ENCODE data around the gene HKDC1. TPM values are rescaled to one million over a fixed set of nuclear protein-coding genes. Genes with fewer than 3 reads are reported as not detected.

Gene HKDC1
- total RNA-seq, 1 donor from 2014 or later, result not detected

GRCh38 chr10:69179743-69180524 is 40.2 kb upstream of the HKDC1 start, which contains the start of gene SUPV3L1:
SUPV3L1 (plus strand) TSS chr10:69180234; CDS start chr10:69180292, 58 bp downstream.
- H3K27me3 ChIP-seq, result no peaks in the 10 kb centered on the region
- intact Hi-C loops (cut with DNase I), result loop anchor here (1.0 to 10.0 kb wide), 6 partner anchors 57 to 775 kb away; partner anchors contain the start of genes KIFBP, RUFY2 and SLC25A16
- DNase-seq (ENCODE audit: low spot score in 2 of 2), result peak; percentile 80 to 96
- peaks cover 0 to 3% of the 10 kb centered on the region in 2 donors for H3K36me3 ChIP-seq
- peaks cover 4 to 17% of the 10 kb centered on the region in 2 donors for H3K4me1 ChIP-seq
- peak within 1 kb of the TSS; percentile 89 to 90 for H3K27ac ChIP-seq
- H3K9me3 ChIP-seq, result no peaks in the 10 kb centered on the region
- no peak for TF ChIP-seq CTCF (IDR thresholded peaks at IDR 0.05)
- H3K4me3 ChIP-seq, result peak within 1 kb of the TSS; percentile 81 to 95

- no peaks in the 10 kb centered on the region for H3K9me3 ChIP-seq
- DNase-seq (ENCODE audit: low spot score in 2 of 2), result no peak
- peak overlapping the region; percentile 81 to 95 for H3K4me3 ChIP-seq
- H3K36me3 ChIP-seq, result peaks cover 0 to 3% of the 10 kb centered on the region in 2 donors
- peak overlapping the region; percentile 89 to 90 for H3K27ac ChIP-seq
- TF ChIP-seq CTCF (IDR thresholded peaks at IDR 0.05), result no peak
- intact Hi-C loops (cut with DNase I), result loop anchor here (2.0 to 10.0 kb wide), 4 partner anchors 183 to 776 kb away; partner anchors contain the start of genes RUFY2 and SLC25A16
- peaks cover 4 to 17% of the 10 kb centered on the region in 2 donors for H3K4me1 ChIP-seq
- no peaks in the 10 kb centered on the region for H3K27me3 ChIP-seq
These were observed 39.5 kb upstream of the HKDC1 start for GRCh38 chr10:69180525-69181204.

- TF ChIP-seq CTCF (IDR thresholded peaks at IDR 0.05), result no peak
- Histone ChIP-seq H3K27me3 (no peaks in the 10 kb centered on the region), H3K9me3 (no peaks in the 10 kb centered on the region), H3K4me1 (peaks cover 4 to 17% of the 10 kb centered on the region in 2 donors), H3K36me3 (peaks cover 3 to 6% of the 10 kb centered on the region in 2 donors), H3K4me3 (peak overlapping the region in 1 of 2 donors; percentile 95), H3K27ac (no peak overlapping the region)
- no peak for DNase-seq (ENCODE audit: low spot score in 2 of 2)
- intact Hi-C loops (cut with DNase I), result loop anchor here (2.0 to 10.0 kb wide), 4 partner anchors 184 to 777 kb away; partner anchors contain the start of genes RUFY2 and SLC25A16
These were observed 38.7 kb upstream of the HKDC1 start for GRCh38 chr10:69181433-69181832.

- H3K27me3 ChIP-seq, result no peaks in the 10 kb centered on the region
- no peak for TF ChIP-seq CTCF (IDR thresholded peaks at IDR 0.05)
- intact Hi-C loops (cut with DNase I), result loop anchor here (5.0 to 10.0 kb wide), 3 partner anchors 185 to 777 kb away; partner anchors contain the start of gene RUFY2
These were observed 38.1 kb upstream of the HKDC1 start for GRCh38 chr10:69182005-69182404.

GRCh38 chr10:69186524-69186923 is 33.6 kb upstream of the HKDC1 start:
- intact Hi-C loops (cut with DNase I), result loop anchor here (10.0 kb wide), 1 partner anchor 782 kb away; the partner anchor contains the start of gene RUFY2
- Histone ChIP-seq H3K9me3 (no peaks in the 10 kb centered on the region), H3K27ac (no peak overlapping the region), H3K36me3 (peaks cover 29 to 56% of the 10 kb centered on the region in 2 donors), H3K27me3 (no peaks in the 10 kb centered on the region), H3K4me1 (peaks cover 0 to 6% of the 10 kb centered on the region in 2 donors), H3K4me3 (no peak overlapping the region)
- no peak for TF ChIP-seq CTCF (IDR thresholded peaks at IDR 0.05)
- DNase-seq (ENCODE audit: low spot score in 2 of 2), result no peak

More at GRCh38 chr10:69182005-69182404, 38.1 kb upstream of the HKDC1 start:
- Histone ChIP-seq H3K36me3 (peaks cover 9 to 12% of the 10 kb centered on the region in 2 donors), H3K27ac (no peak overlapping the region), H3K9me3 (no peaks in the 10 kb centered on the region), H3K4me3 (no peak overlapping the region), H3K4me1 (peaks cover 4 to 17% of the 10 kb centered on the region in 2 donors)
- DNase-seq (ENCODE audit: low spot score in 2 of 2), result no peak

Measured in ascending aorta (tissue), 2 donors.